ENCODE data around the gene FBF1. TPM values are rescaled to one million over a fixed set of nuclear protein-coding genes. Genes with fewer than 3 reads are reported as not detected.

FBF1 gene
- total RNA-seq, 1 donor from 2014 or later, result 13.0 TPM

DNA sequence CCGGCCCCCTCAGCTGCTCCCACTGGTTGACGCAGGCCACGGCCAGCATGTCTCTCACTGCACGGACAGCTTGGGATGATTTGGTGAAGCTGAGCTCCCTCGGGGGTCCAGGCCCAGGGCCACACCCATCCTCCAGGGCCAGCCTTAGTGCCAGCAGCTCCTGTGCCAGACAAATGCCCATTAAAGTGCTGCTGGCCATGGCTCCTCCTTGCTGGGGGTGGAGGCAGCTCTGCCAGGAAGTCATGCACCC lies 65.0 kb downstream of the FBF1 start:
- H3K36me3 ChIP-seq, result peaks cover 0 to 22% of the 10 kb centered on the region in 2 donors
- no peak for TF ChIP-seq POLR2A (IDR thresholded peaks at IDR 0.05)
- TF ChIP-seq POLR2AphosphoS5 (IDR thresholded peaks at IDR 0.05; ENCODE audit: insufficient read depth in 1 of 2, low read depth in 1 of 2), result peak; percentile 24 to 66
- TF ChIP-seq, protein P1, sequence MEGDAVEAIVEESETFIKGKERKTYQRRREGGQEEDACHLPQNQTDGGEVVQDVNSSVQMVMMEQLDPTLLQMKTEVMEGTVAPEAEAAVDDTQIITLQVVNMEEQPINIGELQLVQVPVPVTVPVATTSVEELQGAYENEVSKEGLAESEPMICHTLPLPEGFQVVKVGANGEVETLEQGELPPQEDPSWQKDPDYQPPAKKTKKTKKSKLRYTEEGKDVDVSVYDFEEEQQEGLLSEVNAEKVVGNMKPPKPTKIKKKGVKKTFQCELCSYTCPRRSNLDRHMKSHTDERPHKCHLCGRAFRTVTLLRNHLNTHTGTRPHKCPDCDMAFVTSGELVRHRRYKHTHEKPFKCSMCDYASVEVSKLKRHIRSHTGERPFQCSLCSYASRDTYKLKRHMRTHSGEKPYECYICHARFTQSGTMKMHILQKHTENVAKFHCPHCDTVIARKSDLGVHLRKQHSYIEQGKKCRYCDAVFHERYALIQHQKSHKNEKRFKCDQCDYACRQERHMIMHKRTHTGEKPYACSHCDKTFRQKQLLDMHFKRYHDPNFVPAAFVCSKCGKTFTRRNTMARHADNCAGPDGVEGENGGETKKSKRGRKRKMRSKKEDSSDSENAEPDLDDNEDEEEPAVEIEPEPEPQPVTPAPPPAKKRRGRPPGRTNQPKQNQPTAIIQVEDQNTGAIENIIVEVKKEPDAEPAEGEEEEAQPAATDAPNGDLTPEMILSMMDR (IDR thresholded peaks at IDR 0.05), result no peak
- intact Hi-C loops (cut with DNase I), result loop anchor here (2.0 to 10.0 kb wide), 2 partner anchors 21 to 111 kb away; partner anchors contain the start of genes GALK1 and WBP2
- H3K9me3 ChIP-seq, result no peaks in the 10 kb centered on the region
- peak in 1 of 2 donors; percentile 93 for DNase-seq (ENCODE audit: extremely low spot score in 2 of 2)
- H3K4me1 ChIP-seq, result peaks cover 53% of the 10 kb centered on the region
- peak overlapping the region; percentile 99 for H3K27ac ChIP-seq
- H3K4me3 ChIP-seq, result peak overlapping the region; percentile 66 to 83
- no peaks in the 10 kb centered on the region for H3K27me3 ChIP-seq

DNA sequence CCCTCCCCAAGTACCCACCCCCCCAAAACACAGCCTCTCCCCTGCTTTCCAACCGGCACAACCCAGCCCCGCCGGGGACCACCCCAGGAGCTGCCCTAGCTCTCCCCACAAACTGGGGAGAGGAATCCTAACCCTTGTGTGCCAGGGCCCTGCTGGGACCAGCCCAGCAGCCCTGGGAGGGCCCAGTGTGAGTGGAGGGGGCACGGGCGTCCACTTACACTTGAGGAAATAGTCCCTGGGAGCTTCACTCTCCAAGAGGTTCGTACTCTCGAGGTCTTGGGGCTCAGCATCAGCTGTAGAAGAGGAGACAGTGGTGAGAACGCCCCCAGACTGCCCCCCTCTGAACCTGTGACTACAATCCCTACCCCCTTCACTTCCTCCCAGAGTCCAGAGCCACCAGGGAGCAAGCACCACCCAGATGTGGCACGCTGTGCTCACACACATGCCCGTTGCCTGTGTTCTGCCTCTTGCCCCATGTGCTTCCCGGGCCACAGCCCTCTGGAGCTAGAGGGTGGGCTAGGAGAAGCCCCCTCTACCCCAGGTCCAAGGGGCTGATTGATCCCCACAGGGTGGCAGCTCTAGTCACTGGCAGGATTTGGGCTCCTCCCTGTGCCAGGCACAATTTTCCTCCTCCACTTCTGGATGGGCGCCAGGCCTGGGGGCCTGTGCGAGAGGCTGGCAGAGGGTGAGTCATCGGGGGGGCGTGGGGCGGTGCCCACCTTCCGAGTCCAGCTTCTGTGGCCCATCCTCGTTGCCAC lies 65.5 kb downstream of the FBF1 start:
- Histone ChIP-seq H3K4me3 (peak overlapping the region in 1 of 2 donors; percentile 83), H3K27ac (peak overlapping the region; percentile 99), H3K9me3 (no peaks in the 10 kb centered on the region), H3K4me1 (peaks cover 58% of the 10 kb centered on the region), H3K36me3 (peaks cover 0 to 22% of the 10 kb centered on the region in 2 donors), H3K27me3 (no peaks in the 10 kb centered on the region)
- intact Hi-C loops (cut with DNase I), result loop anchor here (10.0 kb wide), 1 partner anchor 111 kb away; the partner anchor contains the start of gene GALK1
- DNase-seq (ENCODE audit: extremely low spot score in 2 of 2), result no peak
- TF ChIP-seq POLR2AphosphoS5 (IDR thresholded peaks at IDR 0.05; ENCODE audit: insufficient read depth in 1 of 2, low read depth in 1 of 2) (no peak), POLR2A (IDR thresholded peaks at IDR 0.05) (no peak)
- TF ChIP-seq, protein P1 (IDR thresholded peaks at IDR 0.05), result no peak

DNA sequence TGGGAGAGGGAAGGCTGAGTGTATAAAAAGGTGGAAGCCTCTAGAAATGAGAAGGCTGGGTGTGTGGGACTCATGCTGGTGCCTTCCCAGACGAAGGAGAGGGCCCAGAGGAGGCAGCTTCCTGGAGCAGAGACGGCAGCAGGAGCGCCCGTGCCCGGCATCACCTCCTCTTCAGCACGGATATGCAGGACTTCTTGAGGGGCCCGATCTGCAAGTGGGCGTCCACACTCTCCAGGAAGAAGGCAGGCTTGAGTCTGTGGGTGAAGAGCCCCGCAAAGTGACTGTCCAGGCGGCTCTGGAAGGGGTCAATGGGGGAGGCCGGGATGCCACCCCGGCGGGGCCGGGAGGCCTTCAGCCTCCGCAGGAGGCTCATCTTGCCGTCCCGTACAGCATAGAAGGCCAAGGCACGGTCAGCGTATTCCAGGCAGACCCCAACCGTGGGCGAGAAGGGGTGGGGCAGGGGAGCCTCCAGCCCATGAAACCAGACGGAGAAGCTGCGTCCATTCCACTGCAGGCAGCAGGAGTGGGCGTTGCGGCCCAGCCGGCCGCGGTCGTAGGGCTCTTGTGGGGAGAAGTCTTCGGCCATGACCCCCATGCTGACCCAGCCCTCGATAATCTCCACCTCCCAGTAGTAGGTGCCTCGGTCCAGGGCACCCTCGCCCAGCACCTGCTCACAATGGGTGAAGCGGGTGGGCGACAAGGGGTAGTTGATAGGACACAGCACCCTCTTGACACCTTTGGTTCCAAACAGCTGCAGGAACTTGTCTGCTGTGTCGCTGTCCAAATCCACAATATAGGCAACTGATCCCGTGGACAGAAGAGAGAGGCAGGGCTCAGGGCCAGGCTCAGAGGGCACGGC lies 66.3 kb downstream of the FBF1 start:
- peaks cover 0 to 22% of the 10 kb centered on the region in 2 donors for H3K36me3 ChIP-seq
- no peaks in the 10 kb centered on the region for H3K27me3 ChIP-seq
- peak overlapping the region; percentile 99 for H3K27ac ChIP-seq
- no peak overlapping the region for H3K4me3 ChIP-seq
- intact Hi-C loops (cut with DNase I), result loop anchor here (10.0 kb wide), 1 partner anchor 110 kb away; the partner anchor contains the start of gene GALK1
- peaks cover 66% of the 10 kb centered on the region for H3K4me1 ChIP-seq
- H3K9me3 ChIP-seq, result no peaks in the 10 kb centered on the region
- no peak for DNase-seq (ENCODE audit: extremely low spot score in 2 of 2)
- no peak for TF ChIP-seq POLR2A (IDR thresholded peaks at IDR 0.05)
- TF ChIP-seq, protein P1 (IDR thresholded peaks at IDR 0.05), result no peak
- no peak for TF ChIP-seq POLR2AphosphoS5 (IDR thresholded peaks at IDR 0.05; ENCODE audit: insufficient read depth in 1 of 2, low read depth in 1 of 2)

DNA sequence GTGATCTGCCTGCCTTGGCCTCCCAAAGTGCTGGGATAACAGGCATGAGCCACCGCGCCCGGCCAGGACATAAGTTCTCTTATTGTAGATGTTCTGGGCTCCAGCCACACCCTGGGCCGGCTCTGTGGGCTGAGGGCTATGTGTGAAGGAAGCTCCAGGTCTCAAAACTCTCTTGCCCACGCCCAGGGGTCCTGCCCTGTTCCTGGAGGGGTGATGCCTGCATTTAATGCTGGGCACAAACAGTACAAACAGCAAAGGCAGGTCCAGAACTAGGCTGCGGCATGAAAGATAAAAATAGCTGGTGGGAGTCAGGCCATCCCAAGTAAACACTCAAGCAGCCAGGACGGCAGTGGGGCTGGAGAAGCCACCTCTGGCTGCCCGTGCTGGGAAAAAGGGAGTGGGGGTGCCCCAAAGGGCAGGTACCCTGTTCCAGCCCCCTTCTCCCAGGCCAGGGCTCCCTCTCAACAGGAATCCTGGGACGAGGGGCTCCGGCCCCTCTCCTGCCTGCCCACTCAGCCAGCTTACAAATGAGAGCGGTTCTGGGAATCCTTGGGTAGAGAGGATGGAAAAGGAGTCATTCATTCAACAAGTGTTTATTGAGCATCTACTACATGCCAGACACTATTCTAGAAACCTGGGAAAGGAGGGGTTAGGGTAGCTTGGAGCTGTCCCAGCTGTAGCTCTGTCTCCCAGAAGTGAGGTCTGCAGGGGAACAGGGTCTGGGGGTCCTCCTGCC lies 67.1 kb downstream of the FBF1 start:
- TF ChIP-seq, protein P1 (IDR thresholded peaks at IDR 0.05), result no peak
- TF ChIP-seq POLR2AphosphoS5 (IDR thresholded peaks at IDR 0.05; ENCODE audit: insufficient read depth in 1 of 2, low read depth in 1 of 2), result peak in 1 of 2 donors; percentile 9
- TF ChIP-seq POLR2A (IDR thresholded peaks at IDR 0.05), result no peak
- Histone ChIP-seq H3K4me1 (peaks cover 74% of the 10 kb centered on the region), H3K36me3 (peaks cover 0 to 22% of the 10 kb centered on the region in 2 donors), H3K27me3 (no peaks in the 10 kb centered on the region), H3K9me3 (no peaks in the 10 kb centered on the region), H3K27ac (peak overlapping the region; percentile 99), H3K4me3 (no peak overlapping the region)
- intact Hi-C loops (cut with DNase I), result loop anchor here (10.0 kb wide), 1 partner anchor 109 kb away; the partner anchor contains the start of gene GALK1
- no peak for DNase-seq (ENCODE audit: extremely low spot score in 2 of 2)

Measured in vagina (tissue), 2 donors.